ENCODE measurements around the gene ALLC.
"Not testable (repeated sequence)": the region's sequence is repeated elsewhere in the genome, so short reads cannot be mapped to it uniquely, and the experiment has no call there.

Gene ALLC

DNA sequence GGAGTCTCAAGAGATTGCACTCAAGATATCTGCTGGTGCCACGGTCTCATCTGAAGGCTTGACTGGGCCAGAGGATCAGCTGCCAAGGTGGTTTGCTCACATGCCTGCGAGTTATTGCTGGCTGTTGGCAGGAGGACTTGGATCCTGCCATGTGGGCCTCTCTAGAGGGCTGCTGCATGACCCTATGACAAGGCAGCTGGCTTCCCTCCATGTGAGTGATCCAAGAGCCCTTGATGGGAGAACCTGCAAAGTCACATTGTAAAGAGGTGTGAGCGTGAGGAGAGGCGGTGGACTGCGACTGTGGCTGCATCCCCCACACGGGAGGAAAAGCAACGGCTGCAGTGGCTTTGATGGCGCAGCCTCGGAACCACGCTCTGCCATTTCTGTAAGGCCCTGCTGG, 4.0 kb upstream of the ALLC start:
- DNase-seq, result no peak

GRCh38 chr2:3654531-3655225, 3.3 kb upstream of the ALLC start:
- no peak for DNase-seq

DNA sequence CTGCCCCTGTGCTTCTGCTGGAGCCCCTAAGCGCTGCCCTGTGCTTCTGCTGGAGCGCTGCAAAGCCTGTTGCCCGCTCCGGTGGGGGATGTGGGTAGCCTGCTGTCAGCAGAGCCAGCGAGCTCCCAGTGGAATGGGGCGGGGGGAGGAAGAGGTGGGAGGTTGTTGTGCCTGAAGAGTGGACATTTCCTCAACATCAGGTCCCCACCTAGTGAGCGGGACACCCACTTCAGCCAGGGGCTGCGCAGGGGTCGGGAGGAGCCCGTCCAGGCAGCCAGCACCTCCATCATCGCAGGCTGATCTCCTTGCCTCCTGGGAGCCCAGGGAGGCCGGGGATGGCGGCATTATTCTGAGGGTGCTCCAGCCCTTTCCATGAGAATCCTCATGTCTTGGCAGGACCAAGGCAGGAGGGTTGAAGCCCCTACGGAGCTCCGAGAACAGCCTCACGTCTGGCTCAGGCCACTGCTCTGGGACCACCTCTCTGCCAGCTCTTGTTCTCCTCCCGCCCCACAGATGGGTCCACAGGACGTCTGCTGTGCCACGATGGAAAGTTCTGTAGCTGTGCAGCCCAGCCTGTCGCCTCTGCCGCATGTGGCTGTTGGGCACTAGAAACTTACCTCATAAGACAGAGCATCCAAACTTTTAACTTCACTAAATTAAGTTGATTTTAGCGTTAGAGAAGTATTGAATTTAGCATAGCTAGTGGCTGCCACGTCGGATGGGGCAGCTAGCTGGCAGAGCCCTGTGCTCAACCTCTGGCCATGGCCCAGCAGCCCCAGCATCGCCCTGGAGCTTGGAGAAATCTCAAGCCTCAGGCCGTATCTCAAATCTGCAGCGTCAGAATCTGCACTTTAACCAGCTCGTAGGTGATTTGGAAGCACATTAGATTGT, 1.9 kb upstream of the ALLC start:
- DNase-seq, result no peak

DNA sequence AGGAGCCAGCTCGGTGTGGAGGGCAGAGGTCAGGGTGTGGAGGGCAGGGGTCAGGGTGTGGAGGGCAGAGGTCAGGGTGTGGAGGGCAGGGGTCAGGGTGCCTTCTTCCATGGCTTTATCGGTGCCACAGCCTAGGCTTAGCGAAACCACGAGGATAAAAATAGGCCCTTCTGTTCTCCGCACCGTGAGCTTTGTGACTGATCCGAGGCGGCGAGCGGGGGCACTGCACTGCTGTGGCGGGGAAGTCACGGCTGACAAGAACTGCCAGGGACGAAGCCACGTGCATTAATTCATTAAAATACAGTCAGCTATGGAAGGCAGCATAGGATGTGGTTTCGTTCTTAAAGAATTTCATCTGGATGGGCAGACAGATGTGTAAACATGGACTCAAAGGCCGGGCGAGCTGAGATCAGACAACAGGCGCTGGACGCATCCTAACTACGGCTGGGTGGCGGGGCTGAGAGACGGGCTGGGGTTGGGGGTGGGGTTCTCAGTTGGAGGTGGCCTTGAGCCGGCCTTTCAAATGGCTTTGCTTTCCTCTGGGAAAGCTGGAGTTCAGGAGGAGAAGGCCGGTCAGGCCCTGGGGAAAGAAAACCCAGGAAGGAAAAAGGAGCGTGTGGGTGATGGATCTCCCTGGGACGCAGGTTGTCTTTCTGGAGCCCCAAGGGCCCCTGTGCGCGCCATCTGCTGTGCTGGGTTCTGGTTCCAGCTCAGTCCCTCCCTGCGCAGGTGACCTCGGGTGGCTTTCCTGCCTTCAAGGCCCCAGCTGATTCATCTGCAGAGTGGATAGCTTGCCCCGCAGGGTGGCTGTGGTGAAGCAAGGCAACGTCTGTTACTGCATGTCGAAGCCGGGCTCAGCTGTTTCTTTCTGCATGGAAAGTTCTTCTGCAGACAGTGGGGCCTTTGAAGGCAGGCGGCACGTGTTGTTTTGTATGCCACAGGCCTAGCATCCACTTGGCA, 958 bp upstream of the ALLC start:
- peak in 32 of 56 donors; percentile 8 to 64 (median 34) for DNase-seq

- no peak for DNase-seq
Observed at GRCh38 chr2:3659447-3660432, 1.7 kb downstream of the ALLC start.

GRCh38 chr2:3660640-3661039, 2.6 kb downstream of the ALLC start:
- DNase-seq, result not testable (repeated sequence)

DNA sequence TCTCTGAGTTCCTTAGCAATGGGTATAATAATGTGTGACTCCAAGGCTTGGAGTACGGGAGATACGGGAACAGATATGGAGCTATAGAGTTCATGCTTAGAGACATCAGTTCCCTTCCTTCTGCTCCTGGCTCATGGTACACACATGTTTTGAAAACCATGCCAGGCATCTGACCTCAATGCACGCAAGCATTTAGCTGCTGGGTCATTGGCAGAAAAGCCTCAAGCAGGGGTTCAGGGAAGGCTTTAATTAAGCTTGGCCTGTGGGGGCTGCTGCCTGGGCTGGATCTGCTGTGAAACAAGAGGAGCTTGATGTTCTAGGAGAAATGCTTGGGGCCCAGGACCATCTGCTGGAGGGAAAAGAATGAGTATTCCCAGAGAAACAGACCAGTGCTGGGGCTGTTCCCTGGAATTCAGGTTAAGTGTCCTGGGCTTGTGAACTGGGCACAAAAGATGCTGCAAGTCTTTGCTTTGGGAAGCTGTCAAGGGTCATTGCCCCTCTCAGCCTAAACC, 3.2 kb downstream of the ALLC start:
- DNase-seq, result no peak

GRCh38 chr2:3662239-3662638, 4.2 kb downstream of the ALLC start:
- no peak for DNase-seq

GRCh38 chr2:3664118-3664517, 6.1 kb downstream of the ALLC start:
- no peak for DNase-seq

DNA sequence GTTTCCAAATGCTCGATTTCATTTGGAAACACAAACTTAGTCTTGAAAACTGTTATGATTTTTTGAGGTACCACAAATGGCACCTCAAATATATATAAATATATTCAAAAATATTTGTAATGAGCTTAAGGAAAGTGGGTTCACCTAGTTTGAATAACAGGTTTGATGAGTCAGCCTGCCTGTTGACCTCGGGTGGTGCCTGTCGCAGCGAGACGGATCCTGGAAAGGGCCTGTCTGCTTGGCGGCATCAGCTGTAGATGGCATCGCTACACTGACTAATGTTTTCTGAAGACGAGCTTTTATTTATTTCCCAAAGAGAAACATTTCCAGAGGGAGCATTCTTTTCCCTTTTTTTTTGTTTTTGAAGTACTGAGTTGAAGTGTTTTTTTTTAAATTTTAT, 6.9 kb downstream of the ALLC start:
- no peak for DNase-seq

DNA sequence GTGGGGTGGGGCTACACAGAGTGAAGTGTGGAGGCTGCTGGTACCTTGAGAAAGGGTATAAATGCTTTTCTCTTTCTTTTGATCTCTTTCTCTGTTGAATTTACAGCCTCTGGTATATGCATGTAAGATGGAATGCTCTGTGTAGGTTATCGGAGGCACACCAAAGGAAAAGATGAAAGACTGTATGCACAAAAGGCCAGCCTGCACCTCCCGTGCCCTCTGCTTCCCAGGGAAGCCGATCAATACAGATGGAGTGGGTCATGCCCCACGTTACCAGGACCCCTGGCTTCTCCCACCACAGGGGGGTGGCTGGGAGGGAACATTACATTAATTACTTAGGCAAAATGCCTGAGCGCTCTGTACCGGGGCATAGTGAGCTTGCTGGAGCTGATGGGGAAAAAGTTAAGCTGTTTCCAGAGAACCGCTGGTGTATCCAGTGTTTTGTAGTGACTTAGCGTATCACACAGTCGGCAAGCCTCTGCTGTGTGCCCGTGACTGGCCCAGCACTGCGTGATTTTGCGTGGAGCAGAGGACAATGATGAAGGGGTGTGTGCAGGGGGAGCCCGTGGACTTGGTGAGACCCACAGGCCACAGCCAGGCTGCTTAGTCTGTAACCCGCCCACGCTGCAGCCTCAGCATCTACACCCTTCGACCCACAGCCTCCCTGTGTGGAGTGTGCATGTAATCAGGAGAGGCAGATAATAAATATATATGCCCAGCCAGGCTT, 8.0 kb downstream of the ALLC start:
- no peak for DNase-seq

- no peak for DNase-seq
Observed at GRCh38 chr2:3666613-3666975, 8.6 kb downstream of the ALLC start.

DNA sequence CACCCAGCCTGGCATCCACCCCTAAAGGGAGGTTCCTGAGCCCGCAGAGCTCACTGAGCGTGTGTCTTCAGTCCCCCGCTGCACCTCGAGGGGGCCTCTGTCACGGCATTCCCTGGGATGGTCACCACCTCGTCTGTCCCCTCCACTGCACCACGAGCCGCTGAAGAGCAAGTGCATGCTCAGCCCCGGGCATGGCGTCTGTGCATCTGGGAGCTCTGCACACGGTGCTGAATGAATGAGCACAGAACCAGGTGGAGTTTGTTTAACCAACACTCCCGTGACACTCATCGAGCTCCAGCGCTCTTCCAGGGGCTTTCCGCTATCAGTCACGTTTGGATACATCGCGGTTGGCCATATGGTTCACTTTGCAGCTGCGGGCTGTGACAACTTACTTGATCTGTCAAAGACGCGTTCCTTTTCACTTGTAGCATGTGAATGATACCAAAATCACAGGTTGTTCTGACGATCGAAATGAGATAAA, 9.2 kb downstream of the ALLC start:
- DNase-seq, result no peak

GRCh38 chr2:3669656-3670055, 11.7 kb downstream of the ALLC start:
- no peak for DNase-seq

DNA sequence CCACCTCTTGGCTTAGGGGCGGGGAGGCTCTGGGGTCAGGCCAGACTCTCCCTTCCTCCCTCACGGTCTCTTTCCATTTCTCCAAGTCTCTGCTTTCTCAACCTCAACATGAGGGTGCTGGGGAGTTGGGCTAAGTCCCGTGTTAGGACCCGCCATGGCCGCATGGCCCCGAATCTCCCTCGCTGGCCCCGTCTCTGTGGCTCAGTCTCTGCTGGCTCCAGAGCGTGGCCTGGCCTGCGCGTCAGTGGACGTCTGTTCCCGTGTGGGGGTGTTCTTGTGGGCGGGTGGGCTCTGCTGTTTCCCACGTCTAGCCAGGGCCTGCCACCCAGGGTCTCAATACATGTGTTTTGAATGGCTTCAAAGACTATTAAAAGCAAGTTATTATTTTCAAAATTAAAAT, 12.4 kb downstream of the ALLC start:
- no peak for DNase-seq

DNA sequence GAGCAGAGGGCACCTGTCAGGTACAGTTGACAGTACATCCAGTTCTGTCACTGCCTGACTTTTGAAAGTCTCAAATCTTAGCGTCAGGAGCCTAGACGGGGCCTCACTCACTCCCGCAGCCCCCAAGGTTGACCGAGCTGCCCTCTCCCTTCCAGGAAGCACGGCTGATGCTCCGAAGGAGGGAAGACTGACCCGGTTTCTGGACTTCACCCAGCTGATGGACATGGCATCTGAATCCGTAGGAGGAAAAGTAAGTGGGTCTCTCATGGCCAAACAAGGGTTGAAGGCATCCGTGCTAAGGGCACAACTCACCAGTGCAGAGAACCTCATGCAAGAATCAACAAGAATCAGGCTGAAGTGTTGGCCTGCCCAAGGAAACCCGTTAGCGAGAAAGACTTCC, 12.9 kb downstream of the ALLC start:
- no peak for DNase-seq

GRCh38 chr2:3672861-3673678, 15.1 kb downstream of the ALLC start:
- peak in 1 of 56 donors; percentile 14 for DNase-seq

DNA sequence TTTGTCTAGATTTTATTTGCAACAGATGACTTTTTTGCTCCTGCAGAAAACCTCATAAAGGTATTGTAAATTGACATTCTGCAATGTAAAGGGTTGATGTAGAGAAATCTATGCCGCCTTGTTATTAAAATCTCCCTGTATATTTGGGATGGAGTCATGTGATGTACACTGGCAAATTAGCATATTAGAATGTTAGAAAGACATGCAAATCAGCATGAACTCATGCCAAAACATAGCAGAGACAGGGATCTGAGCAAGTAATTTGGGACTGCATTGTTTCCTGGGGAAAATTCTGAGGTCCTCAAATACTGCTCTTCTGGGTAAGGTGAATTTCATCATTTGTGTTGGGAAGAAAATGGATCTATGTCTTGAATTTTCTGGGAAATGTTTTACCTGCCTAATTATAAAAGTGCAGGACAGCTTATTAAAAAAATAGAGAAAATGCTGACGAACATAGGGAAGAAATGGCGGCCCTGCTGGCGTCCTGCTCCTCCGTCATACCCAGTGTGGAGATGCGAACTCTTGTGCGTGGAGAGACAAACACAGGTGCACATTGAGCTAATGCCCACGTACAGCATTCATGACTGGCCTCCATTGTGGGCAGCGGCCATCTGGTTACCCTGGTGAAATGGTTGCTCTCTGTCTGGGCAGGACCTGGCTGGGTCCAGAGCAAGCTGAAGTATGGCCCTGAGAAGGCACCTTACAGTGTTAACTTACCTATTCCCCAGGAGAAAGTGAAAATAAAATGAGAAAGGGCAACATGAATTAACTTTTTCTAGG, 16.3 kb downstream of the ALLC start:
- DNase-seq, result no peak

Measured in amygdala (tissue), 56 donors.